ENCODE results near the gene DSC2. TPM values are rescaled to one million over a fixed set of nuclear protein-coding genes. Genes with fewer than 3 reads are reported as not detected.
"Not testable (repeated sequence)": the region's sequence is repeated elsewhere in the genome, so short reads cannot be mapped to it uniquely, and the experiment has no call there.

The DSC2 gene
- total and polyA plus RNA-seq, 10 donors: 0.90 to 18.7 (median 12.8) TPM

- Histone ChIP-seq H3K4me3 (no peak overlapping the region), H3K36me3 (no peaks in the 10 kb centered on the region), H3K27ac (no peak overlapping the region), H3K9me3 (peaks cover 0 to 12% (median 6%) of the 10 kb centered on the region in 8 donors), H3K27me3 (replicated peaks in 1 of 7) (no peaks in the 10 kb centered on the region), H3K4me1 (no peaks in the 10 kb centered on the region)
- no peak for DNase-seq
- 65 to 76% (median 67%) methylated on average over 4 of the region's 4 CpGs for WGBS, 5 donors
- TF ChIP-seq CTCF (IDR thresholded peaks at IDR 0.05 in 8 of 11, conservative IDR thresholded peaks at IDR 0.05 in 3 of 11): no peak
- TF ChIP-seq POLR2AphosphoS5 (IDR thresholded peaks at IDR 0.05): no peak
- TF ChIP-seq POLR2A (IDR thresholded peaks at IDR 0.05): no peak
- intact Hi-C loops (cut with DNase I; ENCODE audit: low total_unique reads): no loop called here
These were observed 71.5 kb downstream of the DSC2 start for GRCh38 chr18:31030574-31031278.

DNA sequence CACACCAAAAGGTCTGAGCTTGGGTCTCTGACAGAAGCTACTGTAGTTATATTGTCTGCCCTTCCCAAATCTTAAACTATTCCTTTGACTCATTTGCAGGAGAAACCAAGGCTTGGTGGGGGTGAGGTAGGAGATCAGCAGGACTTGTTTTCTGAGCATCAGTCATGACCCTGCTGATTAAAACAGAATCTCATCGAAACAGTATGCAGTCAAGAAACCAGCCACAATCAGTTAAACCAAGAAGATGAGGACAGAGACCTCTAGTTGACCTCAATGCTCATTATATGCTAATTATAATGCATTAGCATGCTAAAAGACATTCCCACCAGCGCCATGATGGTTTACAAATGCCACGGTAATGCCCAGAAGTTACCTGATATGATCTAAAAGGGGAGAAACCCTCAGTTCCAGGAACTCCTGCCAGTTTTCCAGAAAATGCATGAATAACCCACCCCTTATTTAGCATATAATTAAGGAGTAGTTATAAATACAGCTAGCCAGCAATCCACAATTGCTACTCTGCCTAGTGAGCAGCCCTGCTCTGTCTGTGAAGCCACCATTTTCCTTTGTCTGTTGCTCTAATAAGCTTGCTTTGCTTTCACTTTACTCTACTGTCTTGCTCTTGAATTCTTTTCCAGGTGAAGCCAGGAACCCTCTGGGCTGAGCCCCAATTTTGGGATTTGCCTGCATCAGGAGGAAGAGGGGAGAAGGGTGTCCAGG, 86.3 kb downstream of the DSC2 start:
- Histone ChIP-seq H3K27ac (no peak overlapping the region), H3K4me1 (no peaks in the 10 kb centered on the region), H3K36me3 (no peaks in the 10 kb centered on the region), H3K27me3 (replicated peaks in 1 of 7) (no peaks in the 10 kb centered on the region), H3K9me3 (no peaks in the 10 kb centered on the region), H3K4me3 (no peak overlapping the region)
- intact Hi-C loops (cut with DNase I; ENCODE audit: low total_unique reads): no loop called here
- 72 to 88% (median 84%) methylated on average over 3 of the region's 3 CpGs for WGBS, 5 donors
- no peak for DNase-seq
- TF ChIP-seq POLR2AphosphoS5 (IDR thresholded peaks at IDR 0.05) (no peak), POLR2A (IDR thresholded peaks at IDR 0.05) (no peak), CTCF (IDR thresholded peaks at IDR 0.05 in 8 of 11, conservative IDR thresholded peaks at IDR 0.05 in 3 of 11) (no peak)

- H3K27ac ChIP-seq; H3K4me1 ChIP-seq; H3K9me3 ChIP-seq; DNase-seq; H3K27me3 ChIP-seq (replicated peaks in 1 of 7); intact Hi-C loops (cut with DNase I; ENCODE audit: low total_unique reads); H3K4me3 ChIP-seq; H3K36me3 ChIP-seq: not testable (repeated sequence)
- WGBS, 5 donors: 83 to 94% (median 90%) methylated on average over 7 of the region's 7 CpGs
These were observed 90.8 kb downstream of the DSC2 start for GRCh38 chr18:31011455-31011854.

- TF ChIP-seq CTCF (IDR thresholded peaks at IDR 0.05 in 8 of 11, conservative IDR thresholded peaks at IDR 0.05 in 3 of 11): no peak
- TF ChIP-seq POLR2A (IDR thresholded peaks at IDR 0.05): no peak
- no peak for TF ChIP-seq POLR2AphosphoS5 (IDR thresholded peaks at IDR 0.05)
- no peak for DNase-seq
- Histone ChIP-seq H3K4me1 (no peaks in the 10 kb centered on the region), H3K36me3 (no peaks in the 10 kb centered on the region), H3K27me3 (replicated peaks in 1 of 7) (no peaks in the 10 kb centered on the region), H3K9me3 (no peaks in the 10 kb centered on the region), H3K27ac (no peak overlapping the region), H3K4me3 (no peak overlapping the region)
- intact Hi-C loops (cut with DNase I; ENCODE audit: low total_unique reads): no loop called here
- 78 to 92% (median 89%) methylated on average over 4 of the region's 4 CpGs for WGBS, 5 donors
These were observed 91.6 kb downstream of the DSC2 start for GRCh38 chr18:31010601-31011000.

Other genes with a start within 250 kb of the DSC2 start
- under 1 TPM in 1 of 7 donors, not detected in 6; 0.14 TPM for gene DSC3, start 59.7 kb downstream of the DSC2 start, total RNA-seq
- under 1 TPM; 0.03 to 0.09 (median 0.05) TPM for gene DSC3, start 59.7 kb downstream of the DSC2 start, polyA plus RNA-seq
- gene DSC1, start 60.4 kb upstream of the DSC2 start, total RNA-seq: under 1 TPM in 3 of 7 donors, not detected in 4; 0.11 to 0.27 (median 0.23) TPM
- gene DSC1, start 60.4 kb upstream of the DSC2 start, polyA plus RNA-seq: not detected
- gene DSG1, start 215.7 kb upstream of the DSC2 start, total RNA-seq: not detected
- not detected for gene DSG1, start 215.7 kb upstream of the DSC2 start, polyA plus RNA-seq